NCI-H748 treated with DMSO at 0.1 percent for 48 hours (cell line): Measurements from ENCODE around the gene CKS1B.

Experiments
- DNase-seq: peaks from one replicate; lab custom pipeline; 2025; lab: John Stamatoyannopoulos, UW

CKS1B gene

GRCh38 chr1:155015527-155016230 lies 41.2 kb downstream of the CKS1B start:
- no peak for DNase-seq

GRCh38 chr1:155016231-155016831 lies 41.9 kb downstream of the CKS1B start:
- no peak for DNase-seq

- peak; percentile 71 for DNase-seq
Measured at GRCh38 chr1:155017041-155017945, 42.8 kb downstream of the CKS1B start.

- no peak for DNase-seq
Measured at GRCh38 chr1:155017946-155018316, 43.5 kb downstream of the CKS1B start.

- DNase-seq, result no peak
Measured at GRCh38 chr1:155018617-155019348, 44.3 kb downstream of the CKS1B start.

- DNase-seq, result no peak
Measured at GRCh38 chr1:155019377-155020245, 45.1 kb downstream of the CKS1B start.

- no peak for DNase-seq
Measured at GRCh38 chr1:155022136-155022926, 47.9 kb downstream of the CKS1B start.

- no peak for DNase-seq
Measured at GRCh38 chr1:155022927-155023236, 48.4 kb downstream of the CKS1B start.

GRCh38 chr1:155023627-155024026 lies 49.1 kb downstream of the CKS1B start:
- no peak for DNase-seq

GRCh38 chr1:155024315-155024714 lies 49.8 kb downstream of the CKS1B start:
- DNase-seq, result no peak

GRCh38 chr1:155026154-155026553 lies 51.7 kb downstream of the CKS1B start:
- DNase-seq, result no peak

GRCh38 chr1:155026588-155026987 lies 52.1 kb downstream of the CKS1B start:
- DNase-seq, result no peak
